C4-2B (cell line): Measurements from ENCODE around the gene PRPF40A.

Source experiments
- ZFX ChIP-seq: fragments of 450-650 bp; IDR thresholded peaks from 2 replicates; pipeline ENCODE4 v1.6.1; 2017
- TF ChIP-seq, protein P1 (sequence below): fragments of 450-650 bp; conservative IDR thresholded peaks from 2 replicates; pipeline ENCODE4 v1.5.1; 2017; ENCODE audit warnings: mild to moderate bottlenecking

DNA sequence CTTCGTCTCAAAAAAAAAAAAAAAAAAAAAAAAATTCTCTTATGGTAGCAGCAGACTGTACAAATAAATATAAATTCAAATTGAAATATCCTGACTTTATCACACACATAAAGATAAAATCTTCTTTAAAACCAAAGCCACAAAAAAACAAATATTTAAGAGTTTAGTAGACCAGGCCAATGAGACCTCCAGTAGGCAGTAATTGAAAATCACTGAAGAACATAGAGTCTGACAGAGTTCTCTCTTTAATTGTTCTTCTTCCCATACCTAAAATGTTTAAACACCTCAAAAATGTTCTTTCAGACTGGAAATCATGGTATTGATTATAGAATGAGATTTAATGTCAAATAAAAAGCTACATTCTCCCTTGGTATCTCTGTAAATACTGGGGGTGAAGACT is 20.8 kb downstream of the PRPF40A start:
- TF ChIP-seq, protein P1, sequence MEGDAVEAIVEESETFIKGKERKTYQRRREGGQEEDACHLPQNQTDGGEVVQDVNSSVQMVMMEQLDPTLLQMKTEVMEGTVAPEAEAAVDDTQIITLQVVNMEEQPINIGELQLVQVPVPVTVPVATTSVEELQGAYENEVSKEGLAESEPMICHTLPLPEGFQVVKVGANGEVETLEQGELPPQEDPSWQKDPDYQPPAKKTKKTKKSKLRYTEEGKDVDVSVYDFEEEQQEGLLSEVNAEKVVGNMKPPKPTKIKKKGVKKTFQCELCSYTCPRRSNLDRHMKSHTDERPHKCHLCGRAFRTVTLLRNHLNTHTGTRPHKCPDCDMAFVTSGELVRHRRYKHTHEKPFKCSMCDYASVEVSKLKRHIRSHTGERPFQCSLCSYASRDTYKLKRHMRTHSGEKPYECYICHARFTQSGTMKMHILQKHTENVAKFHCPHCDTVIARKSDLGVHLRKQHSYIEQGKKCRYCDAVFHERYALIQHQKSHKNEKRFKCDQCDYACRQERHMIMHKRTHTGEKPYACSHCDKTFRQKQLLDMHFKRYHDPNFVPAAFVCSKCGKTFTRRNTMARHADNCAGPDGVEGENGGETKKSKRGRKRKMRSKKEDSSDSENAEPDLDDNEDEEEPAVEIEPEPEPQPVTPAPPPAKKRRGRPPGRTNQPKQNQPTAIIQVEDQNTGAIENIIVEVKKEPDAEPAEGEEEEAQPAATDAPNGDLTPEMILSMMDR = no peak
- TF ChIP-seq ZFX = no peak
